ENCODE data around the gene PLCE1. TPM values are rescaled to one million over a fixed set of nuclear protein-coding genes. Genes with fewer than 3 reads are reported as not detected.

The PLCE1 gene
- total and polyA plus RNA-seq, 2 of the 4 experiments (the other 2 are of a cell fraction) = 2.2 to 4.5 TPM

DNA sequence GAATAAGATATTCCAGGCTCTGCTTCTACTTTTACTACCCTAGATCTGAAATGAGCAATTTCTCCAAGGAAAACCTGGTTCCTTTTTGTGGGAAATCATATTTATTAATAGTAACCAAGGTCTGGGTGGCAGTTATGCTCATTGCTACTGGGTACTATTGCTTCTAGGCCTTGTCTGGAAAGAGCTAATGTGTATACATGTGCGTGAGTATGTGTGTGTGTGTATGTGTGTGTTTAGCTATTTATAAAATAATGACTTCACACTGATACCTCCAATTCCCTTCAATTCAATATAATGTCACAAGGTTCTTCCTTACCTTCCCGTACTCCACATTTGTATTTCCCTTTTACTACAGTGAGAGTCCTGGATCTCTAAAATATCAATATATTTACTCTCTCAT is 26.0 kb upstream of the PLCE1 start:
- DNase-seq (no peak), ATAC-seq (ENCODE audit: low read depth) (no peak)
- Histone ChIP-seq H2BK15ac (ENCODE audit: low read depth, low read length) (no peak overlapping the region), H4K20me1 (ENCODE audit: insufficient read depth, low read length) (no peaks in the 10 kb centered on the region), H2BK20ac (ENCODE audit: low read depth, low read length) (no peak overlapping the region), H3K79me1 (ENCODE audit: low read depth in 1 of 2, low read length in 2 of 2) (no peaks in the 10 kb centered on the region), H3K27me3 (ENCODE audit: control insufficient read depth, insufficient read depth, low read length) (no peaks in the 10 kb centered on the region), H3K4ac (ENCODE audit: low read depth, low read length) (no peak overlapping the region), H3K4me2 (ENCODE audit: low read depth, low read length) (no peak overlapping the region), H3K18ac (ENCODE audit: low read depth, low read length) (no peak overlapping the region), H3K9me1 (ENCODE audit: insufficient read depth, low read length) (no peaks in the 10 kb centered on the region), H4K5ac (ENCODE audit: low read depth, low read length) (no peak overlapping the region), H4K8ac (ENCODE audit: low read depth in 2 of 2, low read length in 2 of 2) (no peak overlapping the region), H3K56ac (ENCODE audit: extremely low read depth, insufficient read depth, low read length) (no peak overlapping the region), H2AFZ (replicated peaks; ENCODE audit: low read length, poor library complexity) (no peak overlapping the region), H3K4me1 (ENCODE audit: control insufficient read depth, insufficient read depth, low read length) (no peaks in the 10 kb centered on the region), H3K14ac (replicated peaks; ENCODE audit: low read depth, low read length) (no peak overlapping the region), H3K9ac (ENCODE audit: low read depth, low read length) (no peak overlapping the region), H3K9me3 (ENCODE audit: control insufficient read depth, insufficient read depth, low read length) (no peaks in the 10 kb centered on the region), H2AK5ac (ENCODE audit: low read depth, low read length) (no peak overlapping the region), H2BK5ac (ENCODE audit: low read depth, low read length, poor library complexity, severe bottlenecking) (no peak overlapping the region), H2AK9ac (replicated peaks; ENCODE audit: low read depth, low read length, poor library complexity) (no peak overlapping the region), H3K27ac (ENCODE audit: insufficient read depth, low read length) (no peak overlapping the region), H4K91ac (ENCODE audit: insufficient read depth, low read depth, low read length) (no peak overlapping the region), H3K36me3 (ENCODE audit: control insufficient read depth, insufficient read depth, low read length) (no peaks in the 10 kb centered on the region), H2BK120ac (ENCODE audit: low read depth, low read length) (no peak overlapping the region), H3K4me3 (ENCODE audit: insufficient read depth, low read depth, low read length) (no peak overlapping the region), H3K23ac (ENCODE audit: low read depth, low read length) (no peak overlapping the region)
- ChIA-PET POLR2A (ENCODE audit: unreplicated experiment) (no interaction called here), CTCF (interaction anchor here (0.9 kb wide), 1 partner anchor 13 kb away, joined by 3 read pairs; no protein-coding TSS in a partner anchor)
- intact Hi-C loops (cut with micrococcal nuclease) = no loop called here
- 100% methylated on average over 1 of the region's 2 CpGs; no CpG with 5 or more reads in 1 of the 2 experiments for WGBS, 2 experiments (ENCODE audit: extremely low coverage in 2 of 2, insufficient read length in 1 of 2)
- no TSS peak for BruUV-seq (replicated peaks)
- dilution Hi-C loops (cut with HindIII; ENCODE audit: low sequenced_read_pairs, unreplicated experiment) = no loop called here
- in situ Hi-C loops (cut with MboI; ENCODE audit: low sequenced_read_pairs) = no loop called here
- no peak for TF ChIP-seq POLR2A (IDR thresholded peaks at IDR 0.05; ENCODE audit: low read depth, low read length)
- TF ChIP-seq MAFK (IDR thresholded peaks at IDR 0.05; ENCODE audit: low read depth, low read length) = no peak
- TF ChIP-seq NFE2L2 (IDR thresholded peaks at IDR 0.05; ENCODE audit: low read depth, low read length) = no peak
- no peak for TF ChIP-seq BHLHE40 (IDR thresholded peaks at IDR 0.05; ENCODE audit: low read depth, low read length)
- no peak for TF ChIP-seq MXI1 (IDR thresholded peaks at IDR 0.05; ENCODE audit: borderline replicate concordance, low read depth, low read length)
- TF ChIP-seq, protein P1, sequence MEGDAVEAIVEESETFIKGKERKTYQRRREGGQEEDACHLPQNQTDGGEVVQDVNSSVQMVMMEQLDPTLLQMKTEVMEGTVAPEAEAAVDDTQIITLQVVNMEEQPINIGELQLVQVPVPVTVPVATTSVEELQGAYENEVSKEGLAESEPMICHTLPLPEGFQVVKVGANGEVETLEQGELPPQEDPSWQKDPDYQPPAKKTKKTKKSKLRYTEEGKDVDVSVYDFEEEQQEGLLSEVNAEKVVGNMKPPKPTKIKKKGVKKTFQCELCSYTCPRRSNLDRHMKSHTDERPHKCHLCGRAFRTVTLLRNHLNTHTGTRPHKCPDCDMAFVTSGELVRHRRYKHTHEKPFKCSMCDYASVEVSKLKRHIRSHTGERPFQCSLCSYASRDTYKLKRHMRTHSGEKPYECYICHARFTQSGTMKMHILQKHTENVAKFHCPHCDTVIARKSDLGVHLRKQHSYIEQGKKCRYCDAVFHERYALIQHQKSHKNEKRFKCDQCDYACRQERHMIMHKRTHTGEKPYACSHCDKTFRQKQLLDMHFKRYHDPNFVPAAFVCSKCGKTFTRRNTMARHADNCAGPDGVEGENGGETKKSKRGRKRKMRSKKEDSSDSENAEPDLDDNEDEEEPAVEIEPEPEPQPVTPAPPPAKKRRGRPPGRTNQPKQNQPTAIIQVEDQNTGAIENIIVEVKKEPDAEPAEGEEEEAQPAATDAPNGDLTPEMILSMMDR (conservative IDR thresholded peaks at IDR 0.05; ENCODE audit: low read depth, low read length) = no peak
- no peak for TF ChIP-seq SMC3 (IDR thresholded peaks at IDR 0.05; ENCODE audit: low read depth, low read length)
- TF ChIP-seq MAZ (IDR thresholded peaks at IDR 0.05; ENCODE audit: borderline replicate concordance, low read depth, low read length) = no peak
- TF ChIP-seq FOS (IDR thresholded peaks at IDR 0.05; ENCODE audit: low read depth, low read length) = no peak
